Adrenal gland (tissue), 12 donors: ENCODE measurements around the gene ARHGEF12. TPM values are rescaled to one million over a fixed set of nuclear protein-coding genes. Genes with fewer than 3 reads are reported as not detected.

Source experiments
- DNase-seq, 7 donors: peaks; one replicate each; pipeline ENCODE4 v3.0.0-alpha.2; 2019 to 2020
- H3K27ac ChIP-seq, 5 donors: fragments of 200-600 bp; sonication (generic) in 4 of 5; 1 replicate in 3 of 5; 2 replicates in 2 of 5; pipeline versions ENCODE4 v1.5.1 to v1.8.0; 2016 to 2020; ENCODE audit warnings: mild to moderate bottlenecking in 1 of 5
- H3K27me3 ChIP-seq: fragments of 200-600 bp; 2 replicates; pipeline ENCODE4 v1.8.0; 2021
- H3K36me3 ChIP-seq, 2 donors: fragments of 200-600 bp; replicated peaks in 1 of 2; 1 replicate in 1 of 2; 2 replicates in 1 of 2; pipeline versions ENCODE4 v1.5.1 to v1.8.0; 2018 to 2022
- H3K4me1 ChIP-seq, 2 donors: fragments of 200-600 bp; replicated peaks in 1 of 2; 1 replicate in 1 of 2; 2 replicates in 1 of 2; pipeline versions ENCODE4 v1.5.1 to v1.8.0; 2018 to 2021
- H3K4me3 ChIP-seq, 4 donors: fragments of 200-600 bp; sonication (generic) in 3 of 4; one replicate each; pipeline ENCODE4 v1.5.1; 2016 to 2018
- H3K9me3 ChIP-seq, 3 donors: fragments of 200-600 bp; sonication (generic) in 1 of 3; replicated peaks in 1 of 3; 1 replicate in 2 of 3; 2 replicates in 1 of 3; pipeline versions ENCODE4 v1.5.1 to v1.8.0; 2016 to 2021
- CTCF ChIP-seq, 6 experiments: fragments of 450-650 bp in 4 of 6; fragments of 200-600 bp in 2 of 6; sonication (generic) in 1 of 6; IDR thresholded peaks; 1 replicate in 5 of 6; 2 replicates in 1 of 6; pipeline versions ENCODE4 v1.5.1 to v1.8.0; 2016 to 2021; ENCODE audit warnings: antibody characterized with exemption in 6 of 6, mild to moderate bottlenecking in 2 of 6, moderate library complexity in 1 of 6
- POLR2A ChIP-seq, 2 donors: fragments of 450-650 bp; IDR thresholded peaks; one replicate each; pipeline ENCODE4 v1.6.1; 2017; ENCODE audit warnings: antibody characterized with exemption in 2 of 2, mild to moderate bottlenecking in 2 of 2, moderate library complexity in 1 of 2
- WGBS, 4 donors: extraction: QIAGEN DNeasy Blood & Tissue Kit in 2 of 4; methylation state at CpG; one replicate each; pipeline versions ENCODE4 v1.1.5 to v1.1.7; 2013 to 2017; 5-methylcytosine and 5-hydroxymethylcytosine counted together
- intact Hi-C, 2 donors: fragments of 100-400 bp; cut with DNase I; formaldehyde crosslinking; loops; one replicate each; pipeline versions ENCODE4 v1.14.1 to v1.15.0; 2022 to 2023
- polyA plus RNA-seq, 3 donors: library from polyadenylated mRNA; stranded (reverse); fragments of 200-250 nt in 2 of 3; fragments of 350-450 nt in 1 of 3; fragmentation: Illumina TruSeq in 1 of 3; extraction: RNeasy Lipid Tissue Mini Kit (QIAGEN cat#74804) in 1 of 3; gene quantifications; one replicate each; pipeline ENCODE4 v1.2.3, GENCODE V29; 2013 to 2014
- total RNA-seq, 9 donors: library from RNA; depleted of rRNA in 4 of 9; stranded (reverse); fragments of >200 nt in 4 of 9; fragments of 120-200 nt in 1 of 9; fragmentation: NEBNext Ultra II Directional in 1 of 9; extraction: Animal tissue kit (Norgen Biotek cat#: 25700) in 1 of 9; gene quantifications; one replicate each; pipeline versions ENCODE4 v1.1.0 to v1.2.4, GENCODE V29; 2013 to 2023
- donor health status: healthy with polysubstance abuse.
- donor health status: Bipolar disorder and iron deficiency.
- donor health status: DM: yes; HTN: yes; CAD: no.
- donor health status: DM: no; HTN: no; CAD: no.
- donor health status: DM: no; HTN: no; CAD: no.
- donor health status: DM: yes; HTN: yes; CAD: no.

Gene ARHGEF12
- total and polyA plus RNA-seq, 12 donors: 20.2 to 125 (median 94.2) TPM

GRCh38 chr11:120525261-120526171 lies 189.3 kb downstream of the ARHGEF12 start:
- Histone ChIP-seq H3K27ac (no peak overlapping the region), H3K27me3 (no peaks in the 10 kb centered on the region), H3K4me3 (no peak overlapping the region), H3K36me3 (no peaks in the 10 kb centered on the region), H3K9me3 (no peaks in the 10 kb centered on the region), H3K4me1 (no peaks in the 10 kb centered on the region)
- intact Hi-C loops: no loop called here
- 80 to 84% (median 82%) methylated on average over 12 to 16 of the region's 16 CpGs for WGBS, 4 donors
- no peak for TF ChIP-seq CTCF (IDR thresholded peaks at IDR 0.05)
- no peak for TF ChIP-seq POLR2A (IDR thresholded peaks at IDR 0.05)
- DNase-seq: no peak

GRCh38 chr11:120526241-120526640 lies 190.0 kb downstream of the ARHGEF12 start:
- Histone ChIP-seq H3K27ac (no peak overlapping the region), H3K4me1 (peaks cover 0 to 3% of the 10 kb centered on the region in 2 donors), H3K4me3 (no peak overlapping the region), H3K36me3 (no peaks in the 10 kb centered on the region), H3K9me3 (no peaks in the 10 kb centered on the region), H3K27me3 (no peaks in the 10 kb centered on the region)
- intact Hi-C loops: no loop called here
- TF ChIP-seq POLR2A (IDR thresholded peaks at IDR 0.05) (no peak), CTCF (IDR thresholded peaks at IDR 0.05) (no peak)
- WGBS, 4 donors: 90 to 94% (median 93%) methylated on average over 10 of the region's 10 CpGs
- peak in 1 of 7 donors; percentile 4 for DNase-seq

GRCh38 chr11:120527111-120527761 lies 191.0 kb downstream of the ARHGEF12 start:
- no peaks in the 10 kb centered on the region for H3K27me3 ChIP-seq
- H3K36me3 ChIP-seq: no peaks in the 10 kb centered on the region
- H3K9me3 ChIP-seq: no peaks in the 10 kb centered on the region
- DNase-seq: peak in 1 of 7 donors; percentile 17
- H3K4me3 ChIP-seq: no peak overlapping the region
- 39 to 67% (median 53%) methylated on average over 10 to 16 of the region's 16 CpGs for WGBS, 4 donors
- no peak for TF ChIP-seq POLR2A (IDR thresholded peaks at IDR 0.05)
- no peak for TF ChIP-seq CTCF (IDR thresholded peaks at IDR 0.05)
- H3K4me1 ChIP-seq: peaks cover 3 to 13% of the 10 kb centered on the region in 2 donors
- intact Hi-C loops: no loop called here
- no peak overlapping the region for H3K27ac ChIP-seq

- Histone ChIP-seq H3K4me1 (peaks cover 17 to 21% of the 10 kb centered on the region in 2 donors), H3K9me3 (no peaks in the 10 kb centered on the region), H3K27ac (no peak overlapping the region), H3K4me3 (no peak overlapping the region), H3K27me3 (no peaks in the 10 kb centered on the region), H3K36me3 (no peaks in the 10 kb centered on the region)
- WGBS, 4 donors: 87 to 95% (median 92%) methylated on average over 4 of the region's 4 CpGs
- intact Hi-C loops: no loop called here
- DNase-seq: peak in 1 of 7 donors; percentile 6
- TF ChIP-seq CTCF (IDR thresholded peaks at IDR 0.05) (no peak), POLR2A (IDR thresholded peaks at IDR 0.05) (no peak)
Measured at GRCh38 chr11:120528749-120529148, 192.5 kb downstream of the ARHGEF12 start.
